Nephron progenitor cell (in vitro differentiated cells): ENCODE measurements around the gene ATXN7L3B.
A peak's percentile ranks its signal among the peaks of the same experiment; 100 is the strongest.

ENCODE experiments used
- DNase-seq: peaks from one replicate; pipeline ENCODE4 v3.0.0; 2021
- H3K27ac Mint-ChIP-seq: 2 replicates; pipeline ENCODE4 v1.8.0; 2021; ENCODE audit warnings: mild to moderate bottlenecking, moderate library complexity, mixed read lengths
- H3K27me3 Mint-ChIP-seq: 2 replicates; pipeline ENCODE4 v1.8.0; 2021; ENCODE audit warnings: mild to moderate bottlenecking, low read depth, mixed read lengths; ENCODE audit not compliant: poor library complexity
- H3K36me3 Mint-ChIP-seq: 2 replicates; pipeline ENCODE4 v1.8.0; 2021; ENCODE audit warnings: low read depth, mixed read lengths
- H3K4me1 Mint-ChIP-seq: 2 replicates; pipeline ENCODE4 v1.8.0; 2021; ENCODE audit warnings: mixed read lengths
- H3K4me3 Mint-ChIP-seq: 2 replicates; pipeline ENCODE4 v1.8.0; 2021; ENCODE audit warnings: mild to moderate bottlenecking, moderate library complexity, mixed read lengths
- H3K9me3 Mint-ChIP-seq: 2 replicates; pipeline ENCODE4 v1.8.0; 2021; ENCODE audit warnings: mild to moderate bottlenecking, moderate library complexity, mixed read lengths
- TF ChIP-seq, protein P1 (sequence below): fragments of 200-600 bp; sonication (generic); IDR thresholded peaks from 2 replicates; pipeline ENCODE4 v1.5.0; 2021; ENCODE audit warnings: antibody characterized with exemption

The ATXN7L3B gene

DNA sequence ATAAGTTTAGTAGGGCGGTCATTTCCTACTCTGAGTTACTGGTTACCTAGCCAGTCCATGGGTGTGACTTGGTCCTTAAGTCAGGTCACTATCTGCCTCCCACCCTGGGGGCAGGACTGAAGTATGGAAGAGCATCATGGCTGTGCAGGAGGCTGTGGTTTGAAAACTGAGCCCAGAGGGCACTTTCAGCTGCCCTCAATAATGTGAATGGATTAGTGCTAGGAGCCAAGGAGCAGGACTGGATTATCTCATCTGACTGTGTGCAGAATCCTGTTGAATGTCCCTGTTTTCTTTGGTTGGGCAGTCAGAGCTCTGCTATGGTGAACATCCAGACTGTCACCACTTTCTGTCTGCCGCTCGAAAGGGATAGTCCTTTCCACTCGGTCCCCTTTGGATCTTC lies 1.6 kb downstream of the ATXN7L3B start:
- Mint-ChIP-seq H3K27ac (peak overlapping the region; percentile 100), H3K4me3 (peak overlapping the region; percentile 100), H3K36me3 (peaks cover 59% of the 10 kb centered on the region), H3K4me1 (peaks cover 54% of the 10 kb centered on the region), H3K9me3 (no peaks in the 10 kb centered on the region), H3K27me3 (peaks cover 7% of the 10 kb centered on the region)
- TF ChIP-seq, protein P1, sequence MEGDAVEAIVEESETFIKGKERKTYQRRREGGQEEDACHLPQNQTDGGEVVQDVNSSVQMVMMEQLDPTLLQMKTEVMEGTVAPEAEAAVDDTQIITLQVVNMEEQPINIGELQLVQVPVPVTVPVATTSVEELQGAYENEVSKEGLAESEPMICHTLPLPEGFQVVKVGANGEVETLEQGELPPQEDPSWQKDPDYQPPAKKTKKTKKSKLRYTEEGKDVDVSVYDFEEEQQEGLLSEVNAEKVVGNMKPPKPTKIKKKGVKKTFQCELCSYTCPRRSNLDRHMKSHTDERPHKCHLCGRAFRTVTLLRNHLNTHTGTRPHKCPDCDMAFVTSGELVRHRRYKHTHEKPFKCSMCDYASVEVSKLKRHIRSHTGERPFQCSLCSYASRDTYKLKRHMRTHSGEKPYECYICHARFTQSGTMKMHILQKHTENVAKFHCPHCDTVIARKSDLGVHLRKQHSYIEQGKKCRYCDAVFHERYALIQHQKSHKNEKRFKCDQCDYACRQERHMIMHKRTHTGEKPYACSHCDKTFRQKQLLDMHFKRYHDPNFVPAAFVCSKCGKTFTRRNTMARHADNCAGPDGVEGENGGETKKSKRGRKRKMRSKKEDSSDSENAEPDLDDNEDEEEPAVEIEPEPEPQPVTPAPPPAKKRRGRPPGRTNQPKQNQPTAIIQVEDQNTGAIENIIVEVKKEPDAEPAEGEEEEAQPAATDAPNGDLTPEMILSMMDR: no peak
- DNase-seq: no peak

DNA sequence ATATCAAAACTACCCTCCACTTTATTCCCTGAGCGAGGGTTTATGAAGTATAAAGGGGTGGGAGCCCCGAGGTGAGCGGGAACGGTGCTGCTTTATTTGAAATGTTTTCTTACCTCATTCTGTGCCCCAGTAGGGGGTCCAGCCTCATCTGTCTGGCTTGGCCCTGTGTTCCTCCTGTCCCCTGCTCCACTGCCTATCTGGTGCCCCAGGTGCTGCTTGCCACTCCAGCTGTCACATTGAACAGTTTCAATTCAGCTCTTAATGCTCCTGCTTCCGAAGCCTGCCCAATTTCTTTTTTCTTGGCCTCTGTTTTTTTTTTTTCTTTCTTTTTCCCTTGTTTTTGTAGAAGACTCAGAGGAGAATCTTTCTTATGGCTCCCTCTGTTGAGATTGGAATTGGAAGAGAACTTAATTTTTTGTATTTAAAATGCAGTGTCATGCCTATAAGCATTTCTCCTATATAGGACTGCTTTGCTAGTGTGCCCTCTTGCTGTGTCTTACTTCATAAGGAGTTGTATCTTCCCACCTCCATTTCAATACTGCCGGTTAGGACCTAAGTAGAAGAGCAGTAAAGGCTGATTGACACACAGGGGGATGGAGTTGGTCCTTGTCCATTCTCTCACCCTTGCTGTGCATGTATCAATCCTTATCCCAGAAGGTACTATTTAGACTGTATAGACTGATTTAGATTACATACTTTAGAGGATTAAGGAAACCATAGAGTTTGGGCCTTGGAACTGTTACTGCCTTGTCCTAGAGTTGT lies 2.3 kb downstream of the ATXN7L3B start:
- no peak for DNase-seq
- H3K36me3 Mint-ChIP-seq: peaks cover 59% of the 10 kb centered on the region
- peaks cover 54% of the 10 kb centered on the region for H3K4me1 Mint-ChIP-seq
- H3K27me3 Mint-ChIP-seq: peaks cover 7% of the 10 kb centered on the region
- no peaks in the 10 kb centered on the region for H3K9me3 Mint-ChIP-seq
- peak overlapping the region; percentile 100 for H3K27ac Mint-ChIP-seq
- TF ChIP-seq, protein P1: no peak
- peak overlapping the region; percentile 100 for H3K4me3 Mint-ChIP-seq

DNA sequence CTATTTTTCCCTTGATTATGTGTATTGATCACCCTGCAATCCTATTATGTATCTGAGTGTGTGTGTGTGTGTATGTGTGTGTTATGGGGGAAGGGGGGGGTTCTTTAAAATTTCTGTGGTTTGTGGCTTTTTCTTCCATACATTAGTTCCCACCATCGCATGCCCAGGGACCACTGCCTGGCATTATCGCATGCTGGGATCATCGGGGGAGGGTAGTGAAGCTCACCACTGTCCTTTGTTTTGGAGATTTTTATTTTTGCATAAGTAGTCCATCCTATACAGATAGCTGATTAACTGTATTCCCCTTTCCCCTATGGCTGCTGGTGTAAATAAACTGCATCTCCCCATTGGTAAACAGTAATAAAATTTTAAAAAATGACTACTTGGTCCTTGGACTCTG lies 3.4 kb downstream of the ATXN7L3B start:
- Mint-ChIP-seq H3K27ac (no peak overlapping the region), H3K4me1 (peaks cover 54% of the 10 kb centered on the region), H3K27me3 (peaks cover 7% of the 10 kb centered on the region), H3K9me3 (no peaks in the 10 kb centered on the region), H3K4me3 (peak overlapping the region; percentile 100), H3K36me3 (peaks cover 60% of the 10 kb centered on the region)
- no peak for DNase-seq
- TF ChIP-seq, protein P1: no peak

DNA sequence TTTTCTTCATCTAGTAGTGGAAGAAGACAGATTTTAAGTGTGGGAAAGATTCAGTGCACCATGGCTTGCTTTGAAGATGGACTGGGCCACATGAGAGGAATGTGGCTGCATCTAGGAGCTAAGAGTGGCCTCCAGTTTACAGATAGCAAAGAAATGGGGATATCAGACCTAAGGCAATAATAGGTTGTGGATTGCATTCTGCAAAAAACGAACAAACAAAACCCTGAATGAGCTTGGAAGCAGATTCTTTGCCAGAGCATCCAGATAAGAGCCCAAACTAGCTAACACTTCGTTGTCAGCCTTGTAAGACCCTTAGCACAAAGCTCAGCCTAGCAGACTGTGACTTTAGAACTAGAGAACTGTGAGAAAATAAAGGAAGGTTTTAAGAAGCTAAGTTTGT lies 9.6 kb downstream of the ATXN7L3B start:
- Mint-ChIP-seq H3K9me3 (no peaks in the 10 kb centered on the region), H3K4me3 (no peak overlapping the region), H3K4me1 (peaks cover 9% of the 10 kb centered on the region), H3K27me3 (no peaks in the 10 kb centered on the region), H3K27ac (peak overlapping the region; percentile 42), H3K36me3 (peaks cover 22% of the 10 kb centered on the region)
- TF ChIP-seq, protein P1: no peak
- DNase-seq: no peak

DNA sequence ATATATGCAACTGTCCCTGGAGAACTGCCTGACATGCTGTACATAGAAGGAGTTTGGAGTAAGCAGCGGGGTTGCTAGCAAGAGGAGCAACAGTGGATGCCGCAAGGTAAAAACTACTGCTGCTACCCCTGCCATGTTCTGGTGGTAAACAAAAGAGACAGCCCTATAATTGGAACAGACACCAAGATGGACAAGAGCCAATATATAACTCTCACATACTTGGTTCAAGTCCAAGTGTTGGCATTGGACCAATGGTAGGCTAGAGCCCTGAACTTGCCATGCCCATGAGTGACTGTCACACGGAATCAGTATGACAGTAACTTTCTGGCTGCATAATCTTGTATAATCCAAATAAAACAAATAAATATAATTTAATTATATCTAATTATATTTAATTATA lies 13.7 kb downstream of the ATXN7L3B start:
- Mint-ChIP-seq H3K4me3 (no peak overlapping the region), H3K4me1 (no peaks in the 10 kb centered on the region), H3K27ac (no peak overlapping the region), H3K9me3 (no peaks in the 10 kb centered on the region), H3K27me3 (no peaks in the 10 kb centered on the region), H3K36me3 (peaks cover 4% of the 10 kb centered on the region)
- DNase-seq: no peak
- TF ChIP-seq, protein P1: no peak

DNA sequence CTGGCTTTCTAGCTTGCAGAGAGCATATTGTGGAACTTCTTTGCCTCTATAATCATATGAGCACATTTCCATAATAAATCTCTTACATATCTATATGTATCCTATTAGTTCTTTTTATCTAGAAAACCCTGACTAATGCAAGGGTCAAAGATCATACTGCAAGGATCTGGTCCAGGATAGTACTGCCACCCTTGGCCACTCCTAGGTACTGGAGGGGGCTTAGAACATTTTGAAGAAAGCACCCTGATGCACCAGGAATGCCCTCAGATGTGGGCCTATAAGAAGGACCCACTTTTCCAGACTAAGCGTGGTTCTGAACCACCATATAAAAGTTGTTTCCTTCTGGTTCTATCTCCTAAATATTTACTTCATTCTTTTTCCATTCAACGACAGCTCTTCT lies 14.6 kb downstream of the ATXN7L3B start:
- H3K4me3 Mint-ChIP-seq: no peak overlapping the region
- no peak overlapping the region for H3K27ac Mint-ChIP-seq
- no peaks in the 10 kb centered on the region for H3K4me1 Mint-ChIP-seq
- H3K9me3 Mint-ChIP-seq: no peaks in the 10 kb centered on the region
- no peaks in the 10 kb centered on the region for H3K36me3 Mint-ChIP-seq
- no peaks in the 10 kb centered on the region for H3K27me3 Mint-ChIP-seq
- DNase-seq: no peak
- TF ChIP-seq, protein P1: no peak
